ENCODE data around the gene PTPRN2.

Gene PTPRN2

DNA sequence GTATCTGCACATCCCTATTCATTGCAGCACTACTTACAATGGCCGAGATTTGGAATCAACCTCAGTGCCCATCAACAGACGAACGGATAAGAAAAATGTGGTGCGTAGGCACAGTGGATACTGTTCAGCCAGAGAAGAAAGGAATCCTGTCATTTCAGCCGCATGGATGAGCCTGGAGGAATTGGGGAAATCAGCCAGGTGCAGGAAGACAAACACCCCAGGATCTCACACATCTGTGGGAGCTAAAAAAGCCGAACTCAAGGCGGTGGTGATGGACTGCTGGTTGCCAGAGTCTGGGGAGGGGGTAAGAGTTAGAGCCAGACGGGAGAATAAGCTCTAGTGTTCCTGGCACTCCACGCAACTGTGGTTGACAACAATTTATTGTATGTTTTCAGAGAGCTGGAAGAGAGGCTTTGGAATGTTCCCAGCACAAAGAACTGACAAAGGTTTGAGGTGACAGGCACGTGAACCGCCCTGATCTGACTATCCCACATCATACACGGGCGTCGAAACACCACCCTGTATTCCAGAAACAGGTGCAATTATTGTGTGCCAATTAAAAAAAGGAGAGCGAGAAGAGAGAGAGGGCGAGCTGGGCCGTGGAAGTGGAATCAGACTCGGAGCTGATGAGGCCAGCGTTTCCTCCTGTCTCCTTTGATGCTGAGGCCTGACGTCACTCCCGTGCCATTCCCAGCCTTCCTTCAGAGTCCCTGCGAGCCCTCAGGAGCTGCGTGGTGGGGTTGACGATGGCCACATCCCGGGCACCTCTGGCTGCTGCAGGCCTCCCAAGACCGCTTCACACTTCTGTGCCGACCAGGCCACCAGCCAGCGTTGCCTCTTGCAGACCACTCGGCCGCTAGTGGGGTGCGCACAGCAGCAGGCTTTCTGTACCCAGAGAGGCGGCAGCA lies 1061.4 kb downstream of the PTPRN2 start:
- in situ Hi-C loops (cut with HindIII; ENCODE audit: low sequenced_read_pairs) = no loop called here

DNA sequence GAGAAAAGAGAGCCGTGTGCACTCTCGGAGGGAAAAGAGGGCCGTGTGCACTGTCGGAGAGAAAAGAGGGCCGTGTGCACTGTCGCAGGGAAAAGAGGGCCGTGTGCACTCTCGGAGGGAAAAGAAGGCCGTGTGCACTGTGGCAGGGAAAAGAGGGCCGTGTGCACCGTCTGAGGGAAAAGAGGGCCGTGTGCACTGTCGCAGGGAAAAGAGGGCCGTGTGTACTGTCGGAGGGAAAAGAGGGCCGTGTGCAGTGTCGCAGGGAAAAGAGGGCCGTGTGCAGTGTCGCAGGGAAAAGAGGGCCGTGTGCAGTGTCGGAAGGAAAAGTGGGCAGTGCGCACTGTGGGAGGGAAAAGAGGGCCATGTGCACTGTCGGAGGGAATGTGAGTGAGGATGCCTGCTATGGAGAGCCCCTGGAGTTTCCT lies 1062.1 kb downstream of the PTPRN2 start:
- in situ Hi-C loops (cut with HindIII; ENCODE audit: low sequenced_read_pairs) = no loop called here

GRCh38 chr7:157524731-157525130 lies 1062.9 kb downstream of the PTPRN2 start:
- in situ Hi-C loops (cut with HindIII; ENCODE audit: low sequenced_read_pairs) = no loop called here

DNA sequence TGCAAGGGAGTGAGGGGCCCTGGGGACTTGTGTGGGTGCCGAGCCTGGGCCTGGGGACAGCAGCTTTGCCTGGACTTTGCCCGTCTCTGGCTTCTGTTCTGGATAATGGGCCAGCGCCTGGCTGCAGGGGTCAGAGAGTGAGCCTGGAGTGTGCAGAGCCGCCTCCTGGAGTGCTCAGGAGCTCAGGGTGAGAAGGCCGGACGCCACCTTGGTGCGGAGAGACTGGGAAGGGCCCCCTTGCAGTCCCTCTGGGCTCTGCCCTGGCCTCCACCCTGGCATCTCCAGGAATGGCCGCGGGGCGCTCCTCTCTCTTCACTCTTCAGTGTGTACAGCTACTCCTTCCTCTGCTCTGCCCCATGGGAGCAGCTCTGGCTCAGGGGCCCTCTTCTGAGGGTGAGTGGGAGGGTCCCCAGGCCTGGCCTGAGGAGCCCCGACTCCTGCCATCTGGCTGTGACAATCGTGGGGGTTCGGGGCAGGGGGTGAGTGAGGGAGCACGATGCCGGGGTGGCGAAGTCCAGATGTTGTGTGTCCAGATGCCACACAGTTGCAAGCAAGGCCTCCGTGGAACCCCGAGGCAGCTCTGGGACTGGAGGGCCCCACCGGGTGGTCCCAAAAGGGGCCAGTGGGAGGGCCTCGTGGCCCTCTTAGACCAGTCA lies 1063.7 kb downstream of the PTPRN2 start:
- in situ Hi-C loops (cut with HindIII; ENCODE audit: low sequenced_read_pairs) = no loop called here

DNA sequence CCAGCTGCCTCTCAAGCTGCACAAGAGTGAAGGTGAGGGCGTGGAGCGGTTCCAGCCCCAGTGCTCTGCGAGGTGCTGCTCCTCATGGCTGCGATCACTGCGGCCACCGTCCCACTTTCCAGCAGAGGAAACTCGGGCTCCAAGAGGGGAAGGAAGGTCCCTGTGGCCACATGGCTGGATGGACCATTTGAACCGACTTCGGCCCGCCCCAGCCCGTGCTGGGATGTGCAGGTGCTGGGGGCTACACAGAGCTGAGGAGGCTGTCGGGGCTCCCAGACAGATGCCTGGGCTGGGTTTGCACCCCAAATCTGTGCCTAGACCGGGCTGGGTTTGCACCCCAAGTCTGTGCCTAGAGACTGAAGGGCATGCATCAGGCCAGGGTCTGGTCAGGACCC lies 1064.3 kb downstream of the PTPRN2 start:
- in situ Hi-C loops (cut with HindIII; ENCODE audit: low sequenced_read_pairs) = no loop called here

DNA sequence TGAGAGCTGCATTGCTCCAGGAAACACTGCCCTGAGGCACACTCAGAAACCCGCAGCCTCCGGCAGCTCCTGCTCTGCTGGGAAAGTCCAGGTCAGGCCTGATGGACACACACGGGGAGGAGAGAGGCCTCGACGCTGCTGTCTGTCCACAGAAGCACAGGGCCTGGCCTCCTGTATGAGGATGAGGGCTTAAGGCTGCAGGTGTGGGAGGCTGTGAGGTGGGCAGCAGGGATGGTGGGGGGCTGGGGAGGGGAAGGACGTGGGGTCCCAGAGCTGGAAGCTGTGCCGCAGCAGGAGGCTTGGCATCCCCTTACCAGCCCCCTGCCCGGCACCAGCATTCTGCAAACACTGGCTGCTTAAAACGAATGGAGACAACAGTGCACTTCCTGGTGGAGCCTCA lies 1064.7 kb downstream of the PTPRN2 start:
- in situ Hi-C loops (cut with HindIII; ENCODE audit: low sequenced_read_pairs) = no loop called here

DNA sequence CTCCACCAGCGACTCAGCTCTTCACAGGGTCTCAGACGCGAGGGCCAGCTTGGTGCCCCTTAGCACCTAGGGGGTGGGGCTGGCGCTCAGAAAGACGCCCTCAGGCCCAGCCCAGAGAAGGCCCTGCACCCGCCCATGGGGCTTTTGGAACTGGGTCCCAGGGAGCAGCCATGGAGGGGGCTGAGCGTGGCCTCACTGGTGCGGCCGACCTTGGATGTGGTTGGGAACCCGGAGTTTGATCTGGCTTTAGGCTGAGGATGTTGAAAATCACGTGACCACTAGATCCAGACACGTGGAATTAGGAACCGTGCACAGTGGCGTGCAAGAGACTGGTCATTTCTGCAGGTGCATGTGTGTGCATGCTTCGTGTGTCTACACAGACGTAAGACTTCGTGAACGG lies 1065.4 kb downstream of the PTPRN2 start:
- in situ Hi-C loops (cut with HindIII; ENCODE audit: low sequenced_read_pairs) = no loop called here

- in situ Hi-C loops (cut with HindIII; ENCODE audit: low sequenced_read_pairs) = no loop called here
Measured at GRCh38 chr7:157521752-157522151, 1065.9 kb downstream of the PTPRN2 start.

- in situ Hi-C loops (cut with HindIII; ENCODE audit: low sequenced_read_pairs) = no loop called here
Measured at GRCh38 chr7:157521061-157521731, 1066.4 kb downstream of the PTPRN2 start.

DNA sequence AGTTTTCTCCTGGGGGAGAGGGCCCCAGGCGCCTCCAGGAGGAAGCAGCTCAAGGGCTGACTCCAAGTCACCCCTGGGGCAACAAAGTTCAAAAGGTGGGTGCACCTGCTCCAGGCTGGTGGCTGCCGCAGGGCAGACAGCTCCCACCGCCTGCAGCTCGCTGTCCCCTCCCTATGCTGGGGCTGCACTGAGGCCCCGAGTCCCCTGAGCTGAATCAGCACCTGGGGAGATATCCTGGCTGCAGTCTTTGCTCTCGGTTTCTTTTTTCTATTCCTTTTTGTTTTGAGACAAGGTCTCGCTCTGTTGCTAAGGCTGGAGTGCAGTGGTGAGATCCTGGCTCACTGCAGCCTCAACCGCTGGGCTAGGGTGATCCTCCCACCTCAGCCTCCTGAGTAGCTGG lies 1067.4 kb downstream of the PTPRN2 start:
- in situ Hi-C loops (cut with HindIII; ENCODE audit: low sequenced_read_pairs) = no loop called here

DNA sequence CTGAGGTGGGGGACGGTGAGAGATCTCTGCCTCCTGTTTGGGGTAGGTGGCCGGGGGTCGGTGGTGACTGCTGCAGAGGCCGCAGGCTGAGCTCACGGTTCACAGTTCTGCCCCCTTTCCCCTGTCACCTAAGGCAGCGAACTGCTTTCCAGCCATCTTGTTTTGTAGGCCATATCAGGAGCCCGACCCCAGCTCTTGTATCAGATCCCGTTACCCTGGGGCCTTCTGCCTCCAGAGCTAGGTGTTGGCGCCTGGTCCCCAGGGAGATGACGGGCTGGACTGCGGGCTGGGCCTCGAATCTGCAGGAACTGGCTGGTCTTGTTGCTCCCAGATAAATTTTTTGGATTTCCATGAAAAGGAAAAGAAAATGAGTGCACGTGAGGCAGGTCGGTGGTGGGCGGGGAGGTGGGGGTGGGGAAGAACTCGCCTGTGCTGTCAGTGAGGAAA lies 1067.8 kb downstream of the PTPRN2 start:
- in situ Hi-C loops (cut with HindIII; ENCODE audit: low sequenced_read_pairs) = no loop called here

DNA sequence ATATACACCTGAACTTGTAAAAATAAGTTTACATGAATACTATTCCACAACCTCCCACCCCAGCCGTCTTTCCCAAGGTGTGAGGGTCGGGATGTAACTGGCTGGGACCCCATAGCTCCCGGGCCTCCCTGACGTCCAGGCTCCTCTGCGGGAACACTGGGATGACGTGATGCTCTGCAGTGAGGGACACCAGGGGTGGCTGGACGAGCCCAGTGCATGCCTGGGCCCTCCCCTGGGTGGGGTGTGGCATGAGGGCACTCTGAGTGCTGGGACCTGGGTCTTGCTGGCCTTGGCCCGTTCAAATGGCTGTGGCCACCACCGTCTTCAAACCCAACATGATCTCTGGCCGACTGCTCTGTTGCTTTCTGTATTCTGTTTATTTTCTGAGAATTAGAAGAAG lies 1068.4 kb downstream of the PTPRN2 start:
- in situ Hi-C loops (cut with HindIII; ENCODE audit: low sequenced_read_pairs) = no loop called here

GRCh38 chr7:157518514-157519175 lies 1069.0 kb downstream of the PTPRN2 start:
- in situ Hi-C loops (cut with HindIII; ENCODE audit: low sequenced_read_pairs) = no loop called here

DNA sequence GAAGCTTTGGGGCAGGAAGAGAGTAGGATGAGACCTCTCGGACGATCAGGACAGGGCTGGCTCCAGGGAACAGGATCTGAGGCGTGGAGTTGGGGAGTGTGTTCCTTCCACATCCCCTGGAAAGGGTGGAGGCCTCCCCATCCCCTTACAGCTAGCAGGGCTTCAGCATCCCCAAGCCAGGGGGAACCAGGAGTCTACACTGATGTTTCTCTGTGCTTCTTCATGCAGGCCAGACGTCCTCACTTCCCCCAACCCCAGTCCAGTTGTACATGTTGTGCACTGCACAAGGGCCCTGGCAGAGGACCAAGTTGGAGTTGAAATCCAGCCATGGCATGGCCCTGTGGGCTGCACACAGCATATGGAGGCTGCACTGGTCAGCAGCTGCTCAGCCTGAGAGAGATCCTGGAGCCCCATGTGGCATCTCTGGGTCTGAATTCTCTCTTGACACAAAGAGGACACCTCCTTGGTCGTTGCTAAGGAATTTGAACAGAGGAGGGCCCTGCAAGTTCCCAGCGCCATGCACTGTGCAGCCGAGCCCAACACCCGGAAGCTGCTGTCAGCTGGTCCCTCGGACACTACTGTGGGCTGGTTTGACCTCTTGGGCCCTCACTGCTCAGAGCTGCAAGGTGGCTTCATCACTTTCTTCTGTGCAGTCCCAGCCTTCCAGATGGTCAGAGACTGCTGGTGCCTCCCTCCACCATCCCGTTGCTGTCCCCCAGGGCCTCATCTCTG lies 1069.7 kb downstream of the PTPRN2 start:
- in situ Hi-C loops (cut with HindIII; ENCODE audit: low sequenced_read_pairs) = no loop called here

DNA sequence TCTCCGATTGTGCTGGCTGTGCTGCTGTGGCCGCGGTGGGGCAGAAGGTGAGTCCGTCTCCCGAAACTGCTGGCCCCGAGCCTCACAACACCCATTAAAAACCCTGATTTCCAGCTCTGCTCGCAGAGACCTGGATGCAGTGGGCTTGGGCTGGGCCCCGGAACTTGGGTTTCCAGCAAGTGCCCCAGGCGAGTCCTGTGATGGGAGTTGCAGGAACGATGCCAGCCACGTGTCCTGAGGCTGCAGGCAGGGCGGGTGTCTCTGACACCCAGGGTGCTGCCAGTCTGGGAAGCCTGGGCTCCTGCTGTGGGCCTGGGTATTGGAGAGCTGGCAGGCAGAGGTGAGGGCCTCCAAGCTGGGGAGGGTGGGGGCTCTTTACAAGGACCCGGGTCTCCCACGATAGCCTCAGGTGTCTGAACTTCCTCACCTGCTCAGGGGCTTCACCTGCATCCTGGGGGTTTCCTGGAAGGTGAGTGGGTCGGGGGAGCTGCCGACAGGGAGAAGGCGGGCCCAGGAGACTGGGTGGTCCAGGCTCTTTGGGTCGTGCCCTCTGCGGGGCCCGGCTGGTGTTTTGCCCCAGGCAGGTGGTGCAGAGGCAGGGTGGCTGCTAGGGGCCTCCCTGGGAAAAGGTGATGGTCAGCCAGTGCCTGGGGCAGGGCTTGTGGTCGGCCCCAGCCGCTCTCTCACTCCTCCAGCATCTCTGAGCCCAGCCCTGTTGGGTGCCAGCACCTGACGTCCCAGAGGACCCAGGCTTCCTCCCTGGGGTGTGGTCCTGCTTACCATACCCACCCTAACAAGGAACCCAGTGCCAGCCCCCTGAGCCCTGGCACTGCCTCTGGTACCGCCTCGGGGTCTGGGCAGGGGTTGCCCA lies 1070.5 kb downstream of the PTPRN2 start:
- in situ Hi-C loops (cut with HindIII; ENCODE audit: low sequenced_read_pairs) = no loop called here

DNA sequence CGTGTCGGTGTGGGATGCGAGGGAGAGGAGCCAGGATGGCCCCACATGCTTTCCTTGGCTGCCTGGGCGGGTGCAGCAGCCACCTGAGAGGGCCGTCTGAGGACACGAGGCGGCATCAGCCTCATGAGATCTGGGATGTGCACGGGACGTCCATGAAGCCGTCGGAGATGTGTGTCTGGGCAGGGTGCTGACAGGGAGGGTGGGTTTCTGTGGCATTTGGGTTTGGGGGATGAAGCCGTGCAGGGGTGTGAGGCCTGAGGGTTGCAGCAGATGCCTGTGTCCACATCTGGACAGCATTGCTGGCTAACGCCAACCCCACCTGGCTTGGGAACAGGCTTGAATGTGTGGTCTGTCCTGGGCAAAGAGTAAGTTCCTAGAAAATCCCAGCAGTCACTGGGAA lies 1071.3 kb downstream of the PTPRN2 start:
- in situ Hi-C loops (cut with HindIII; ENCODE audit: low sequenced_read_pairs) = no loop called here

- in situ Hi-C loops (cut with HindIII; ENCODE audit: low sequenced_read_pairs) = no loop called here
Measured at GRCh38 chr7:157515342-157516041, 1072.1 kb downstream of the PTPRN2 start.

DNA sequence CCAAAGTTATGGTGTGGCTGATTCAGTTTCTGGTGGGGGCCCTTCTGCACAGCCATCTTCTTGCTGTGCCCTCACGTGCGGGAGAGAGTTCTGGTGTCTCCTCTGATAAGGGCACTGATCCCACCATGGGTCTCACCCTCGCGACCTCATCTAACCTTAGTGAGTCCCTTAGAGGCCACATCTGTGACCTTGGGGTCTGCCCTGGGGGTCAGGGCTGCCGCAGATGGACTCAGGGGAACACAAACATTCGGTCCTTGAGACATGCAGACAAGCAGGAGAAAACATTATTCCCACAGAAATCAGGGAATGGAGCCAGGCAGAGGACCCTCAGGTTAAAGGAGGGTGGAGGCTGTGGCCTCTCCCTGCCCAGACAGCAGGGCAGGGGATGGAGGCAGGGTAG lies 1072.9 kb downstream of the PTPRN2 start:
- in situ Hi-C loops (cut with HindIII; ENCODE audit: low sequenced_read_pairs) = no loop called here

- in situ Hi-C loops (cut with HindIII; ENCODE audit: low sequenced_read_pairs) = no loop called here
Measured at GRCh38 chr7:157514306-157514705, 1073.3 kb downstream of the PTPRN2 start.
